ENCODE results near the gene DRP2.

GRCh38 chrX:101257448-101258258 lies 38.1 kb downstream of the DRP2 start:
- no peak for TF ChIP-seq EZH2 (IDR thresholded peaks at IDR 0.05; ENCODE audit: borderline replicate concordance, insufficient read depth, low read length, poor library complexity, severe bottlenecking)
- TF ChIP-seq CTCF (IDR thresholded peaks at IDR 0.05; ENCODE audit: poor library complexity, severe bottlenecking), result no peak
- TF ChIP-seq RAD21 (conservative IDR thresholded peaks at IDR 0.05), result no peak
- TF ChIP-seq, protein P1, sequence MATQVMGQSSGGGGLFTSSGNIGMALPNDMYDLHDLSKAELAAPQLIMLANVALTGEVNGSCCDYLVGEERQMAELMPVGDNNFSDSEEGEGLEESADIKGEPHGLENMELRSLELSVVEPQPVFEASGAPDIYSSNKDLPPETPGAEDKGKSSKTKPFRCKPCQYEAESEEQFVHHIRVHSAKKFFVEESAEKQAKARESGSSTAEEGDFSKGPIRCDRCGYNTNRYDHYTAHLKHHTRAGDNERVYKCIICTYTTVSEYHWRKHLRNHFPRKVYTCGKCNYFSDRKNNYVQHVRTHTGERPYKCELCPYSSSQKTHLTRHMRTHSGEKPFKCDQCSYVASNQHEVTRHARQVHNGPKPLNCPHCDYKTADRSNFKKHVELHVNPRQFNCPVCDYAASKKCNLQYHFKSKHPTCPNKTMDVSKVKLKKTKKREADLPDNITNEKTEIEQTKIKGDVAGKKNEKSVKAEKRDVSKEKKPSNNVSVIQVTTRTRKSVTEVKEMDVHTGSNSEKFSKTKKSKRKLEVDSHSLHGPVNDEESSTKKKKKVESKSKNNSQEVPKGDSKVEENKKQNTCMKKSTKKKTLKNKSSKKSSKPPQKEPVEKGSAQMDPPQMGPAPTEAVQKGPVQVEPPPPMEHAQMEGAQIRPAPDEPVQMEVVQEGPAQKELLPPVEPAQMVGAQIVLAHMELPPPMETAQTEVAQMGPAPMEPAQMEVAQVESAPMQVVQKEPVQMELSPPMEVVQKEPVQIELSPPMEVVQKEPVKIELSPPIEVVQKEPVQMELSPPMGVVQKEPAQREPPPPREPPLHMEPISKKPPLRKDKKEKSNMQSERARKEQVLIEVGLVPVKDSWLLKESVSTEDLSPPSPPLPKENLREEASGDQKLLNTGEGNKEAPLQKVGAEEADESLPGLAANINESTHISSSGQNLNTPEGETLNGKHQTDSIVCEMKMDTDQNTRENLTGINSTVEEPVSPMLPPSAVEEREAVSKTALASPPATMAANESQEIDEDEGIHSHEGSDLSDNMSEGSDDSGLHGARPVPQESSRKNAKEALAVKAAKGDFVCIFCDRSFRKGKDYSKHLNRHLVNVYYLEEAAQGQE (IDR thresholded peaks at IDR 0.05; ENCODE audit: borderline replicate concordance), result no peak
- no peak for TF ChIP-seq POLR2AphosphoS5 (IDR thresholded peaks at IDR 0.05)
- no peak for TF ChIP-seq TAF1 (IDR thresholded peaks at IDR 0.05; ENCODE audit: low read depth)
- TF ChIP-seq SMC3 (conservative IDR thresholded peaks at IDR 0.05; ENCODE audit: poor library complexity), result no peak
- TF ChIP-seq EP300 (conservative IDR thresholded peaks at IDR 0.05; ENCODE audit: poor library complexity, severe bottlenecking), result no peak
